Loucy (cell line): ENCODE results near the gene LBX1.

ENCODE experiments used
- H2AFZ ChIP-seq: fragments of 200-600 bp; sonication (generic); 2 replicates; pipeline ENCODE4 v1.6.0; 2016; ENCODE audit warnings: antibody characterized with exemption, mild to moderate bottlenecking, low read length, moderate library complexity
- H3F3A ChIP-seq: fragments of 200-600 bp; 2 replicates; pipeline ENCODE4 v1.6.0; 2016; ENCODE audit warnings: antibody characterized with exemption, low read depth, mild to moderate bottlenecking
- H3K27me3 ChIP-seq: fragments of 200-600 bp; sonication (generic); 2 replicates; pipeline ENCODE4 v1.6.1; 2014; ENCODE audit warnings: low read length, mild to moderate bottlenecking; ENCODE audit not compliant: insufficient read depth, poor library complexity, severe bottlenecking
- H3K36me3 ChIP-seq: fragments of 200-600 bp; sonication (generic); 2 replicates; pipeline ENCODE4 v1.6.1; 2016; ENCODE audit warnings: low read length; ENCODE audit not compliant: insufficient read depth
- H3K4me1 ChIP-seq: fragments of 200-600 bp; sonication (generic); 2 replicates; pipeline ENCODE4 v1.5.1; 2014; ENCODE audit warnings: low read length, mild to moderate bottlenecking; ENCODE audit not compliant: insufficient read depth, poor library complexity, severe bottlenecking
- H3K4me2 ChIP-seq: fragments of 200-600 bp; sonication (generic); 2 replicates; pipeline ENCODE4 v1.6.0; 2014; ENCODE audit warnings: antibody characterized with exemption, low read length, low read depth, mild to moderate bottlenecking; ENCODE audit not compliant: poor library complexity, severe bottlenecking
- H3K4me3 ChIP-seq: fragments of 200-600 bp; sonication (generic); 2 replicates; pipeline ENCODE4 v1.5.1; 2014; ENCODE audit warnings: low read length, mild to moderate bottlenecking, mixed read lengths; ENCODE audit not compliant: poor library complexity, severe bottlenecking
- H3K79me2 ChIP-seq: fragments of 200-600 bp; sonication (generic); 2 replicates; pipeline ENCODE4 v1.6.1; 2014; ENCODE audit warnings: low read length; ENCODE audit not compliant: insufficient read depth
- H3K9ac ChIP-seq: fragments of 200-600 bp; sonication (generic); 2 replicates; pipeline ENCODE4 v1.6.0; 2014; ENCODE audit warnings: mild to moderate bottlenecking, low read depth, low read length, moderate library complexity; ENCODE audit not compliant: poor library complexity, severe bottlenecking
- H3K9me2 ChIP-seq: fragments of 200-600 bp; sonication (generic); replicated peaks from 2 replicates; pipeline ENCODE4 v1.6.1; 2016; ENCODE audit warnings: low read depth, low read length, mixed read lengths
- H3K9me3 ChIP-seq: fragments of 200-600 bp; sonication (generic); 2 replicates; pipeline ENCODE4 v1.6.1; 2014; ENCODE audit warnings: mild to moderate bottlenecking, antibody characterized with exemption, low read length, low read depth; ENCODE audit not compliant: insufficient read depth
- H4K20me1 ChIP-seq: fragments of 200-600 bp; sonication (generic); 2 replicates; pipeline ENCODE4 v1.6.0; 2014; ENCODE audit warnings: antibody characterized with exemption, low read length, mild to moderate bottlenecking; ENCODE audit not compliant: insufficient read depth, poor library complexity, severe bottlenecking
- CTCF ChIP-seq: fragments of 200-600 bp; sonication (generic); conservative IDR thresholded peaks from 2 replicates; pipeline ENCODE4 v1.5.1; 2014; ENCODE audit warnings: mild to moderate bottlenecking, antibody characterized with exemption, low read length
- EZH2phosphoT487 ChIP-seq: fragments of 200-600 bp; IDR thresholded peaks from 2 replicates; pipeline ENCODE4 v1.6.1; 2018; ENCODE audit warnings: antibody characterized with exemption, mild to moderate bottlenecking, moderate library complexity, borderline replicate concordance

The LBX1 gene

GRCh38 chr10:101221549-101221948 is 7.7 kb downstream of the LBX1 start:
- Histone ChIP-seq H3K9me2 (no peaks in the 10 kb centered on the region), H3F3A (no peaks in the 10 kb centered on the region), H3K4me3 (no peak overlapping the region), H3K4me1 (no peaks in the 10 kb centered on the region), H3K36me3 (no peaks in the 10 kb centered on the region), H3K9ac (no peak overlapping the region), H4K20me1 (no peaks in the 10 kb centered on the region), H2AFZ (no peak overlapping the region), H3K27me3 (no peaks in the 10 kb centered on the region), H3K9me3 (no peaks in the 10 kb centered on the region), H3K4me2 (no peak overlapping the region), H3K79me2 (no peaks in the 10 kb centered on the region)
- TF ChIP-seq EZH2phosphoT487 (no peak), CTCF (no peak)

- Histone ChIP-seq H3K27me3 (no peaks in the 10 kb centered on the region), H3K4me2 (no peak overlapping the region), H2AFZ (no peak overlapping the region), H3K9me2 (no peaks in the 10 kb centered on the region), H3K4me3 (no peak overlapping the region), H3K9ac (no peak overlapping the region), H3K36me3 (no peaks in the 10 kb centered on the region), H4K20me1 (no peaks in the 10 kb centered on the region), H3K9me3 (no peaks in the 10 kb centered on the region), H3K79me2 (no peaks in the 10 kb centered on the region), H3F3A (no peaks in the 10 kb centered on the region), H3K4me1 (no peaks in the 10 kb centered on the region)
- TF ChIP-seq EZH2phosphoT487 (no peak), CTCF (no peak)
Measured at GRCh38 chr10:101219946-101220451, 9.3 kb downstream of the LBX1 start.

- Histone ChIP-seq H3K4me2 (no peak overlapping the region), H3K36me3 (no peaks in the 10 kb centered on the region), H3K79me2 (no peaks in the 10 kb centered on the region), H3K9me2 (no peaks in the 10 kb centered on the region), H4K20me1 (no peaks in the 10 kb centered on the region), H3K9me3 (no peaks in the 10 kb centered on the region), H2AFZ (no peak overlapping the region), H3K27me3 (no peaks in the 10 kb centered on the region), H3K9ac (no peak overlapping the region), H3K4me1 (no peaks in the 10 kb centered on the region), H3K4me3 (no peak overlapping the region), H3F3A (no peaks in the 10 kb centered on the region)
- TF ChIP-seq EZH2phosphoT487 = no peak
Measured at GRCh38 chr10:101219139-101219945, 9.9 kb downstream of the LBX1 start.
